Kidney (tissue), 14 donors: ENCODE results near the gene AUTS2. TPM values are rescaled to one million over a fixed set of nuclear protein-coding genes. Genes with fewer than 3 reads are reported as not detected.

Experiments
- DNase-seq, 5 donors: peaks; one replicate each; pipeline ENCODE4 v3.0.0-alpha.2; 2013 to 2020
- FAIRE-seq: peaks from 2 replicates; lab custom pipeline; 2012; peaks lifted over from hg19 to GRCh38; lab: Jason Lieb, UNC
- H3K27ac ChIP-seq, 2 donors: one replicate each; pipeline ENCODE4 v1.7.0; 2013; ENCODE audit warnings: low read depth in 2 of 2, low read length in 2 of 2, inconsistent platforms in 1 of 2
- H3K27me3 ChIP-seq: one replicate; pipeline ENCODE4 v1.7.1; 2013; ENCODE audit warnings: low read length, inconsistent platforms; ENCODE audit not compliant: control insufficient read depth, insufficient read depth
- H3K36me3 ChIP-seq, 3 donors: one replicate each; pipeline versions ENCODE4 v1.7.0 to v1.7.1; 2013; ENCODE audit warnings: low read length in 3 of 3, control low read depth in 1 of 3, inconsistent platforms in 1 of 3; ENCODE audit not compliant: insufficient read depth in 3 of 3, control insufficient read depth in 2 of 3
- H3K4me1 ChIP-seq, 3 donors: one replicate each; pipeline versions ENCODE4 v1.7.0 to v1.7.1; 2013; ENCODE audit warnings: low read length in 3 of 3, inconsistent platforms in 1 of 3, low read depth in 1 of 3; ENCODE audit not compliant: control insufficient read depth in 2 of 3, insufficient read depth in 2 of 3
- H3K4me3 ChIP-seq, 3 donors: one replicate each; pipeline versions ENCODE4 v1.7.0 to v1.8.1; 2013; ENCODE audit warnings: low read length in 3 of 3, control low read depth in 1 of 3, inconsistent platforms in 1 of 3
- H3K9ac ChIP-seq, 3 donors: one replicate each; pipeline versions ENCODE4 v1.7.0 to v1.7.1; 2013; ENCODE audit warnings: low read length in 3 of 3, control low read depth in 1 of 3, inconsistent platforms in 1 of 3
- H3K9me3 ChIP-seq, 3 donors: one replicate each; pipeline versions ENCODE4 v1.7.0 to v1.7.1; 2013; ENCODE audit warnings: low read length in 3 of 3, control low read depth in 1 of 3, inconsistent platforms in 1 of 3; ENCODE audit not compliant: control insufficient read depth in 2 of 3, insufficient read depth in 1 of 3
- CTCF ChIP-seq: IDR thresholded peaks from 3 replicates; pipeline ENCODE4 v1.5.1; 2012; ENCODE audit warnings: mild to moderate bottlenecking, moderate library complexity, borderline replicate concordance; ENCODE audit not compliant: insufficient read depth; ENCODE audit errors: extremely low read depth
- intact Hi-C: fragments of 100-400 bp; cut with DNase I; formaldehyde crosslinking; loops from one replicate; pipeline ENCODE4 v1.11.1; 2022
- polyA plus RNA-seq: library from polyadenylated mRNA; stranded (reverse); fragments of 350-450 nt; fragmentation: Illumina TruSeq; extraction: RNeasy Lipid Tissue Mini Kit (QIAGEN cat#74804); gene quantifications from one replicate; pipeline ENCODE4 v1.2.3, GENCODE V29; 2014; ENCODE audit warnings: low read depth, low replicate concordance; ENCODE audit not compliant: insufficient read depth
- total RNA-seq: library from RNA; stranded (reverse); fragmentation: NEBNext Ultra II Directional; extraction: Animal tissue kit (Norgen Biotek cat#: 25700); gene quantifications from one replicate; pipeline ENCODE4 v1.2.1, GENCODE V29; 2021
- donor health status: control.
- donor health status: control.
- donor health status: control.
- donor health status: control.
- donor health status: control.
- donor health status: DM: yes; HTN: yes; CAD: no.
- donor health status: Normal renal cell carcinoma (clear cell type).

Gene AUTS2
- total and polyA plus RNA-seq, 2 donors from 2014 or later, result 5.2 to 33.8 TPM

DNA sequence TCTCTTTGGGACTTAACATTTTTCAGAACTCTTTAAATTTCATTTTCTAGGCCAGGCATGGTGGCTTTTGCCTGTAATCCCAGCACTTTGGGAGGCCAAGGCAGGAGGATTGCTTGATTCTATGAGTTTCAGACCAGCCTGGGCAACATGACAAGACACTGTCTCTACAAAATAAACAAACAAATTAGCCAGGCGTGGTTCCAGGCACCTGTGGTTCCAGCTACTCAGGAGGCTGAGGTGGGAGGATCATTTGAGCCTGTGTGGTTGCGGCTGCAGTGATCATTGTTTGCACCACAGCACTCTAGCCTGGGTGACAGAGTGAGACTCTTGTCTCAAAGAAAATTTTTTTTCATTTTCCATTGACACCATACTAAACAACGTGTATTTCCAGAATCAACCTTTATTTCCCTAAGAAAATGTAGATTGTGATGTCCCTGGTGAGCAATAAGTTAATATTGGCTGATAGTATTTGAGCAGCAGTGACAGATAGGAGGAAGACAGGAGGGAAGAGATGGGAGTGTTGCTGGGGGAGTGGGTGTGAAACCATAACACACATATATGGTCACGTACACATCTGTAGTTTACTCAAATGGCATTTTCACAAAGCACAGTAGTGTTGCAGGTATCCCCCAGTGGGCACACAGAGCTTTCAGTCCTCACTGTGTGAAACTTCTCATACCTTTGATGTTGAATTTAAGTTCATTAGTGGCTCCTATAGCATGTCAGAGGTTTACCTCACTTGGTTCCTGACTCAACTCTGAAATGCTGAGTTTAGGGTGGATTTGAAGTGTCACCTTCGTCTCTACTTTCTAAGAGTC lies 205.6 kb downstream of the AUTS2 start:
- H3K36me3 ChIP-seq, result no peaks in the 10 kb centered on the region
- H3K4me1 ChIP-seq, result peaks cover 3 to 6% (median 3%) of the 10 kb centered on the region in 3 donors

GRCh38 chr7:69804962-69805361 lies 206.7 kb downstream of the AUTS2 start:
- no peak overlapping the region for H3K27ac ChIP-seq
- no peaks in the 10 kb centered on the region for H3K9me3 ChIP-seq
- no peaks in the 10 kb centered on the region for H3K36me3 ChIP-seq
- peaks cover 3 to 5% (median 3%) of the 10 kb centered on the region in 3 donors for H3K4me1 ChIP-seq
- no peaks in the 10 kb centered on the region for H3K27me3 ChIP-seq
- intact Hi-C loops, result no loop called here
- TF ChIP-seq CTCF, result no peak
- no peak overlapping the region for H3K4me3 ChIP-seq
- FAIRE-seq (no peak), DNase-seq (peak in 1 of 5 donors; percentile 60)
- no peak overlapping the region for H3K9ac ChIP-seq

More for the DNA sequence above, 205.6 kb downstream of the AUTS2 start:
- intact Hi-C loops, result no loop called here
- H3K9me3 ChIP-seq, result no peaks in the 10 kb centered on the region
- FAIRE-seq (no peak), DNase-seq (no peak)
- H3K9ac ChIP-seq, result no peak overlapping the region
- H3K27ac ChIP-seq, result no peak overlapping the region
- no peaks in the 10 kb centered on the region for H3K27me3 ChIP-seq
- H3K4me3 ChIP-seq, result no peak overlapping the region
- TF ChIP-seq CTCF, result no peak

DNA sequence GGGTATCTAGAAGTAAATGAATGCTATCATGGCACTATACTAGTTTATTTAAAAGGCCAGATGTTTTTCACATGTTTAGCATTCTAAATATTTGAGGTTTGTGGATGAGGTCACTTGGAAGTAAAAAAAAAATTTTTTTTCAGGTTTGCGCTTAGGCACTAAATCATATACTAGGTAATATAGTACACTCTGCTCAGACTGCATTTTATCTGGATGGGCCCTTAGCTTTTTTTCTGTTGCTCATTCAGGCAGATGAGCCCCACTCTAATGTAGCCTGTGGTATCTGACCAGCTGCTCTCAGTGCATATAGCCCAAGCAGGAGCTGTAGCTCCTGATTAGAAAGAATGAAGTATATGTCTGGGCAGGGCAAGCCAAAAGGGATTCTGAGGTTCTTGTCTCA lies 210.1 kb downstream of the AUTS2 start:
- FAIRE-seq (no peak), DNase-seq (no peak)
- TF ChIP-seq CTCF, result no peak
- H3K9me3 ChIP-seq, result no peaks in the 10 kb centered on the region
- no peak overlapping the region for H3K9ac ChIP-seq
- H3K27ac ChIP-seq, result no peak overlapping the region
- intact Hi-C loops, result no loop called here
- H3K4me3 ChIP-seq, result no peak overlapping the region
- no peaks in the 10 kb centered on the region for H3K36me3 ChIP-seq
- H3K4me1 ChIP-seq, result no peaks in the 10 kb centered on the region
- no peaks in the 10 kb centered on the region for H3K27me3 ChIP-seq
